Transverse colon (tissue), 4 donors: ENCODE measurements around the gene SBF2. TPM values are rescaled to one million over a fixed set of nuclear protein-coding genes. Genes with fewer than 3 reads are reported as not detected.
"Not testable (repeated sequence)": the region's sequence is repeated elsewhere in the genome, so short reads cannot be mapped to it uniquely, and the experiment has no call there.

Source experiments
- DNase-seq: peaks from one replicate; pipeline ENCODE4 v3.0.0-alpha.2; 2019
- H3K27ac ChIP-seq, 4 donors: fragments of 200-600 bp; sonication (generic); 2 replicates each; pipeline ENCODE4 v1.5.1; 2016 to 2018; ENCODE audit warnings: inconsistent platforms in 4 of 4
- H3K27me3 ChIP-seq: fragments of 200-600 bp; sonication (generic); 2 replicates; pipeline ENCODE4 v1.5.1; 2017; ENCODE audit warnings: inconsistent platforms
- H3K36me3 ChIP-seq, 4 donors: fragments of 200-600 bp; sonication (generic); 2 replicates each; pipeline ENCODE4 v1.5.1; 2017 to 2019; ENCODE audit warnings: inconsistent platforms in 4 of 4
- H3K4me1 ChIP-seq, 4 donors: fragments of 200-600 bp; sonication (generic); 2 replicates each; pipeline ENCODE4 v1.5.1; 2017 to 2020; ENCODE audit warnings: inconsistent platforms in 4 of 4
- H3K4me3 ChIP-seq, 4 donors: fragments of 200-600 bp; sonication (generic); 1 replicate in 1 of 4; 2 replicates in 3 of 4; pipeline versions ENCODE4 v1.5.1 to v1.6.1; 2017 to 2019; ENCODE audit warnings: inconsistent platforms in 4 of 4
- H3K9me3 ChIP-seq, 2 donors: fragments of 200-600 bp; sonication (generic); 2 replicates each; pipeline ENCODE4 v1.5.1; 2017 to 2019; ENCODE audit warnings: inconsistent platforms in 2 of 2
- CTCF ChIP-seq, 5 experiments: fragments of 200-600 bp in 3 of 5; fragments of 450-650 bp in 2 of 5; sonication (generic) in 3 of 5; IDR thresholded peaks; 1 replicate in 2 of 5; 2 replicates in 3 of 5; pipeline ENCODE4 v1.5.1; 2016 to 2017; ENCODE audit warnings: antibody characterized with exemption in 5 of 5, inconsistent platforms in 3 of 5, mild to moderate bottlenecking in 2 of 5, moderate library complexity in 1 of 5
- EP300 ChIP-seq: sonication (generic); formaldehyde crosslinking; IDR thresholded peaks from one replicate; pipeline ENCODE4 v1.6.1; 2017; ENCODE audit warnings: antibody characterized with exemption, low read depth
- POLR2A ChIP-seq: fragments of 450-650 bp; IDR thresholded peaks from one replicate; pipeline ENCODE4 v1.6.1; 2016; ENCODE audit warnings: antibody characterized with exemption, mild to moderate bottlenecking, moderate library complexity
- POLR2AphosphoS5 ChIP-seq, 3 donors: sonication (generic); formaldehyde crosslinking; IDR thresholded peaks; one replicate each; pipeline ENCODE4 v1.6.1; 2016; ENCODE audit warnings: antibody characterized with exemption in 3 of 3
- WGBS, 2 donors: methylation state at CpG; one replicate each; pipeline ENCODE4 v1.1.5; 2018; ENCODE audit warnings: low coverage in 1 of 2; 5-methylcytosine and 5-hydroxymethylcytosine counted together
- in situ Hi-C, 4 donors: fragments of 200-750 bp; cut with MboI; loops; one replicate each; pipeline versions ENCODE4 v1.15.0 to v1.15.1; 2017; ENCODE audit warnings: low sequenced_read_pairs in 3 of 4, low pct_ligation_motif_present in 1 of 4, low pct_unique_long_range_greater_than_20kb in 1 of 4
- intact Hi-C: fragments of 100-400 bp; cut with DNase I; formaldehyde crosslinking; loops from one replicate; pipeline ENCODE4 v1.15.1; 2023; ENCODE audit warnings: low total_unique reads
- total RNA-seq, 4 donors: library from RNA; depleted of rRNA; stranded (reverse); fragments of >200 nt; gene quantifications; one replicate each; pipeline ENCODE4 v1.1.0, GENCODE V29; 2016

SBF2 gene
- total RNA-seq, 4 donors from 2014 or later, result 46.4 to 71.0 (median 54.8) TPM

- TF ChIP-seq EP300 (no peak), POLR2A (no peak), POLR2AphosphoS5 (IDR thresholded peaks at IDR 0.05) (no peak), CTCF (IDR thresholded peaks at IDR 0.05) (no peak)
- in situ Hi-C loops (loop anchor here in 2 of 4 donors (10.0 kb wide), 2 partner anchors 83 to 133 kb away; partner anchors contain the start of gene SWAP70 (in 1 of the 2)), intact Hi-C loops (no loop called here)
- no peak overlapping the region for H3K4me3 ChIP-seq
- no peak for DNase-seq
- WGBS, 2 donors, result 50 to 69% methylated on average over 3 to 5 of the region's 5 CpGs
- peak overlapping the region; percentile 29 to 56 (median 46) for H3K27ac ChIP-seq
- H3K36me3 ChIP-seq, result peaks cover 0 to 19% (median 7%) of the 10 kb centered on the region in 4 donors
- no peaks in the 10 kb centered on the region for H3K27me3 ChIP-seq
- H3K4me1 ChIP-seq, result peaks cover 6 to 11% (median 8%) of the 10 kb centered on the region in 4 donors
- H3K9me3 ChIP-seq, result no peaks in the 10 kb centered on the region
Observed at GRCh38 chr11:9747828-9748227, 546.2 kb downstream of the SBF2 start.

GRCh38 chr11:9747229-9747628 lies 546.8 kb downstream of the SBF2 start:
- in situ Hi-C loops (loop anchor here in 2 of 4 donors (10.0 kb wide), 2 partner anchors 82 to 132 kb away; partner anchors contain the start of gene SWAP70 (in 1 of the 2)), intact Hi-C loops (no loop called here)
- Histone ChIP-seq H3K9me3 (no peaks in the 10 kb centered on the region), H3K27me3 (no peaks in the 10 kb centered on the region), H3K36me3 (peaks cover 0 to 22% (median 9%) of the 10 kb centered on the region in 4 donors), H3K27ac (peak overlapping the region in 2 of 4 donors; percentile 29 to 56), H3K4me1 (peaks cover 6 to 11% (median 8%) of the 10 kb centered on the region in 4 donors), H3K4me3 (no peak overlapping the region)
- no peak for DNase-seq
- TF ChIP-seq POLR2AphosphoS5 (IDR thresholded peaks at IDR 0.05) (no peak), POLR2A (no peak), CTCF (IDR thresholded peaks at IDR 0.05) (no peak), EP300 (no peak)
- WGBS, 2 donors, result 49 to 57% methylated on average over 1 of the region's 1 CpG

GRCh38 chr11:9745411-9746211 lies 548.4 kb downstream of the SBF2 start:
- Histone ChIP-seq H3K9me3 (no peaks in the 10 kb centered on the region), H3K4me3 (no peak overlapping the region), H3K27me3 (no peaks in the 10 kb centered on the region), H3K27ac (no peak overlapping the region), H3K4me1 (peaks cover 7 to 12% (median 9%) of the 10 kb centered on the region in 4 donors), H3K36me3 (peaks cover 0 to 27% (median 11%) of the 10 kb centered on the region in 4 donors)
- no peak for DNase-seq
- in situ Hi-C loops, result loop anchor here in 2 of 4 donors (10.0 kb wide), 2 partner anchors 81 to 131 kb away; partner anchors contain the start of gene SWAP70 (in 1 of the 2)
- 78 to 85% methylated on average over 3 to 7 of the region's 7 CpGs for WGBS, 2 donors
- TF ChIP-seq POLR2A, result no peak
- TF ChIP-seq EP300, result no peak
- no peak for TF ChIP-seq POLR2AphosphoS5 (IDR thresholded peaks at IDR 0.05)
- TF ChIP-seq CTCF (IDR thresholded peaks at IDR 0.05), result no peak
- intact Hi-C loops, result no loop called here

- H3K4me1 ChIP-seq, result peaks cover 4 to 29% (median 11%) of the 10 kb centered on the region in 4 donors
- H3K9me3 ChIP-seq, DNase-seq, intact Hi-C loops, H3K4me3 ChIP-seq, H3K27ac ChIP-seq, H3K27me3 ChIP-seq: not testable (repeated sequence)
- H3K36me3 ChIP-seq, result peaks cover 0 to 26% (median 5%) of the 10 kb centered on the region in 4 donors
- 90 to 92% methylated on average over 3 of the region's 3 CpGs for WGBS, 2 donors
- in situ Hi-C loops, result loop anchor here in 2 of 4 donors (10.0 kb wide), 2 partner anchors 79 to 129 kb away; partner anchors contain the start of gene SWAP70 (in 1 of the 2)
Observed at GRCh38 chr11:9743512-9743911, 550.5 kb downstream of the SBF2 start.
